HepG2 (cell line): ENCODE measurements around the gene HIC1. TPM values are rescaled to one million over a fixed set of nuclear protein-coding genes. Genes with fewer than 3 reads are reported as not detected.

Source experiments
- CREB1 ChIP-seq, 2 experiments: fragments of 450-650 bp in 1 of 2; IDR thresholded peaks; 2 replicates each; pipeline ENCODE4 v1.6.1; 2016 to 2017; ENCODE audit warnings: control low read depth in 1 of 2, mild to moderate bottlenecking in 1 of 2, missing compliant biosample characterization in 1 of 2, missing genetic modification characterization in 1 of 2
- EEA1 ChIP-seq: sonication (generic); formaldehyde crosslinking; IDR thresholded peaks from 2 replicates; pipeline ENCODE4 v1.5.1; 2020; ENCODE audit warnings: mild to moderate bottlenecking, missing genetic modification reagents, borderline replicate concordance
- EED ChIP-seq: sonication (generic); formaldehyde crosslinking; IDR thresholded peaks from 2 replicates; pipeline ENCODE4 v1.5.0; 2020; ENCODE audit warnings: mild to moderate bottlenecking, missing genetic modification reagents
- FIP1L1 ChIP-seq: fragments of 200-400 bp; formaldehyde crosslinking; IDR thresholded peaks from 2 replicates; pipeline ENCODE4 v1.6.1; 2018; ENCODE audit warnings: low read depth, mild to moderate bottlenecking, low read length, moderate library complexity, borderline replicate concordance; ENCODE audit not compliant: insufficient read depth
- HCFC1 ChIP-seq: fragments of 150-350 bp; IDR thresholded peaks from 2 replicates; pipeline ENCODE4 v1.6.1; 2014; ENCODE audit warnings: low read depth, low read length
- HDAC2 ChIP-seq: sonication (generic); formaldehyde crosslinking; IDR thresholded peaks from 2 replicates; pipeline ENCODE4 v1.4.0; 2020; ENCODE audit warnings: missing genetic modification reagents
- HMGXB4 ChIP-seq, 2 experiments: sonication (generic) in 1 of 2; formaldehyde crosslinking in 1 of 2; IDR thresholded peaks; 2 replicates each; pipeline versions ENCODE4 v1.4.0 to v1.6.1; 2018 to 2020; ENCODE audit warnings: missing genetic modification reagents in 2 of 2, borderline replicate concordance in 1 of 2, low read depth in 1 of 2, mild to moderate bottlenecking in 1 of 2, missing biosample characterization in 1 of 2
- NCOR1 ChIP-seq: fragments of 200-600 bp; sonication (generic); IDR thresholded peaks from 2 replicates; pipeline ENCODE4 v1.7.0; 2017; ENCODE audit warnings: antibody characterized with exemption, low read length, borderline replicate concordance
- PREB ChIP-seq: sonication (generic); formaldehyde crosslinking; IDR thresholded peaks from 2 replicates; pipeline ENCODE4 v1.4.0; 2020; ENCODE audit warnings: missing genetic modification reagents
- SRSF1 ChIP-seq: fragments of 200-400 bp; formaldehyde crosslinking; optimal IDR thresholded peaks from 2 replicates; pipeline ENCODE3; 2017; ENCODE audit warnings: mild to moderate bottlenecking, low read depth, low read length, moderate library complexity
- SRY ChIP-seq: sonication (generic); formaldehyde crosslinking; IDR thresholded peaks from 2 replicates; pipeline ENCODE4 v1.8.0; 2022; ENCODE audit warnings: mild to moderate bottlenecking, missing genetic modification reagents
- TGIF2 ChIP-seq: IDR thresholded peaks from 2 replicates; pipeline ENCODE4 v1.6.1; 2016; ENCODE audit warnings: control low read depth, missing compliant biosample characterization
- ZFP90 ChIP-seq: sonication (generic); formaldehyde crosslinking; IDR thresholded peaks from 2 replicates; pipeline ENCODE4 v1.8.0; 2022; ENCODE audit warnings: missing genetic modification reagents, mild to moderate bottlenecking, inconsistent platforms, borderline replicate concordance
- ZNF205 ChIP-seq: IDR thresholded peaks from 2 replicates; pipeline ENCODE4 v1.6.1; 2018; ENCODE audit warnings: missing biosample characterization, missing genetic modification reagents
- ZNF24 ChIP-seq: fragments of 450-650 bp; IDR thresholded peaks from 2 replicates; pipeline ENCODE4 v1.6.1; 2017; ENCODE audit warnings: antibody characterized with exemption, mild to moderate bottlenecking
- ZNF281 ChIP-seq: sonication (generic); formaldehyde crosslinking; IDR thresholded peaks from 2 replicates; pipeline ENCODE4 v1.4.0; 2020; ENCODE audit warnings: missing genetic modification reagents, borderline replicate concordance
- ZNF580 ChIP-seq: IDR thresholded peaks from 2 replicates; pipeline ENCODE4 v1.6.1; 2016; ENCODE audit warnings: low read depth, borderline replicate concordance
- ZNF784 ChIP-seq: sonication (generic); formaldehyde crosslinking; IDR thresholded peaks from 2 replicates; pipeline ENCODE4 v1.5.1; 2020; ENCODE audit warnings: missing genetic modification reagents, mild to moderate bottlenecking, borderline replicate concordance
- ZNF790 ChIP-seq: sonication (generic); formaldehyde crosslinking; IDR thresholded peaks from 2 replicates; pipeline ENCODE4 v1.8.0; 2022; ENCODE audit warnings: missing genetic modification reagents, mild to moderate bottlenecking, borderline replicate concordance
- polyA plus RNA-seq, 8 experiments: library from polyadenylated mRNA; depleted of rRNA in 3 of 8; stranded (reverse) in 7 of 8; unstranded in 1 of 8; fragments of >200 nt; fragmentation: Illumina TruSeq in 4 of 8; extraction: Trizol in 4 of 8; gene quantifications; 2 replicates each; pipeline versions ENCODE4 v1.2.1 to v1.2.3, GENCODE V29; 2011 to 2016; ENCODE audit warnings: low read depth in 4 of 8, missing spikeins in 1 of 8, mixed read lengths in 1 of 8; ENCODE audit not compliant: insufficient read depth in 1 of 8
- total RNA-seq, 5 experiments: library from RNA; depleted of rRNA; stranded (reverse); fragments of >200 nt; fragmentation: Illumina TruSeq; extraction: Trizol; gene quantifications; 2 replicates each; pipeline ENCODE4 v1.2.3, GENCODE V29; 2016; ENCODE audit warnings: low read depth in 1 of 5

Gene HIC1
- total and polyA plus RNA-seq, 2 of the 13 experiments (the other 11 are each of a cell fraction or from before 2014, with no cell fraction given) = 0.04 to 0.31 TPM

- TF ChIP-seq PREB (CRISPR knock-in tag) (no peak), FIP1L1 (no peak), SRSF1 (no peak), TGIF2 (CRISPR knock-in tag) (peak; percentile 93), ZNF784 (CRISPR knock-in tag) (peak; percentile 64; the same call in 1 of the 2 replicates), HDAC2 (CRISPR knock-in tag) (peak; percentile 76; the same call in 1 of the 2 replicates), CREB1 (IDR thresholded peaks at IDR 0.05) (no peak), CREB1 (CRISPR knock-in tag; IDR thresholded peaks at IDR 0.05) (peak; percentile 59; the same call in 1 of the 2 replicates), EEA1 (CRISPR knock-in tag) (no peak), ZNF24 (no peak), ZNF281 (peak; percentile 62), EED (CRISPR knock-in tag) (peak; percentile 77; the same call in 1 of the 2 replicates), HMGXB4 (CRISPR knock-in tag; IDR thresholded peaks at IDR 0.05; ENCODE audit: borderline replicate concordance in 1 of 2, low read depth in 1 of 2) (peak; percentile 68 to 82), HCFC1 (peak; percentile 66), SRY (CRISPR knock-in tag) (peak; percentile 38; the same call in 1 of the 2 replicates), ZFP90 (CRISPR knock-in tag) (no peak; the same call in 1 of the 2 replicates), ZNF205 (no peak), NCOR1 (no peak), ZNF580 (CRISPR knock-in tag) (peak; percentile 68; the same call in 1 of the 2 replicates), ZNF790 (CRISPR knock-in tag) (no peak)
Measured at GRCh38 chr17:2029911-2030778, 24.8 kb upstream of the HIC1 start, which contains the start of gene DPH1 (continued).
